Nephron (organoid): ENCODE data around the gene ST8SIA5.

ENCODE experiments used
- H3K27ac Mint-ChIP-seq, 3 experiments: 2 replicates each; pipeline ENCODE4 v1.8.0; 2020; ENCODE audit warnings: mixed read lengths in 3 of 3, mild to moderate bottlenecking in 2 of 3, moderate library complexity in 1 of 3
- H3K27me3 Mint-ChIP-seq: 2 replicates; pipeline ENCODE4 v1.8.0; 2021; ENCODE audit warnings: low read depth, mild to moderate bottlenecking, moderate library complexity, mixed read lengths
- H3K36me3 Mint-ChIP-seq: 2 replicates; pipeline ENCODE4 v1.8.0; 2020; ENCODE audit warnings: low read depth, mixed read lengths
- H3K4me1 Mint-ChIP-seq: 2 replicates; pipeline ENCODE4 v1.8.0; 2020; ENCODE audit warnings: mixed read lengths
- H3K4me3 Mint-ChIP-seq, 3 experiments: 2 replicates each; pipeline ENCODE4 v1.8.0; 2020; ENCODE audit warnings: mild to moderate bottlenecking in 3 of 3, mixed read lengths in 3 of 3, moderate library complexity in 2 of 3
- H3K9me3 Mint-ChIP-seq: 2 replicates; pipeline ENCODE4 v1.8.0; 2020; ENCODE audit warnings: mixed read lengths
- CTCF ChIP-seq, 3 experiments: fragments of 200-600 bp; sonication (generic); IDR thresholded peaks; one replicate each; pipeline ENCODE4 v1.5.0; 2021; ENCODE audit warnings: antibody characterized with exemption in 3 of 3; ENCODE audit not compliant: unreplicated experiment in 3 of 3

ST8SIA5 gene

GRCh38 chr18:46754188-46754587 lies 2.7 kb downstream of the ST8SIA5 start:
- Mint-ChIP-seq H3K27me3 (peaks cover 68% of the 10 kb centered on the region), H3K27ac (no peak overlapping the region), H3K4me3 (peak overlapping the region in 1 of 3 experiments; percentile 79), H3K36me3 (no peaks in the 10 kb centered on the region), H3K9me3 (no peaks in the 10 kb centered on the region), H3K4me1 (peaks cover 27% of the 10 kb centered on the region)
- no peak for TF ChIP-seq CTCF (IDR thresholded peaks at IDR 0.05; ENCODE audit: unreplicated experiment in 3 of 3)

GRCh38 chr18:46751882-46752281 lies 5.0 kb downstream of the ST8SIA5 start:
- no peaks in the 10 kb centered on the region for H3K9me3 Mint-ChIP-seq

GRCh38 chr18:46750626-46751025 lies 6.2 kb downstream of the ST8SIA5 start:
- Mint-ChIP-seq H3K27me3 (peaks cover 43% of the 10 kb centered on the region), H3K4me3 (no peak overlapping the region), H3K9me3 (peaks cover 5% of the 10 kb centered on the region), H3K36me3 (no peaks in the 10 kb centered on the region), H3K4me1 (peaks cover 8% of the 10 kb centered on the region), H3K27ac (no peak overlapping the region)
- TF ChIP-seq CTCF (IDR thresholded peaks at IDR 0.05; ENCODE audit: unreplicated experiment in 3 of 3), result no peak

More at GRCh38 chr18:46751882-46752281, 5.0 kb downstream of the ST8SIA5 start:
- no peaks in the 10 kb centered on the region for H3K36me3 Mint-ChIP-seq
- TF ChIP-seq CTCF (IDR thresholded peaks at IDR 0.05; ENCODE audit: unreplicated experiment in 3 of 3), result no peak
- H3K27me3 Mint-ChIP-seq, result peaks cover 48% of the 10 kb centered on the region
- no peak overlapping the region for H3K4me3 Mint-ChIP-seq
- H3K4me1 Mint-ChIP-seq, result peaks cover 14% of the 10 kb centered on the region
- no peak overlapping the region for H3K27ac Mint-ChIP-seq

- H3K9me3 Mint-ChIP-seq, result peaks cover 17% of the 10 kb centered on the region
- H3K4me1 Mint-ChIP-seq, result no peaks in the 10 kb centered on the region
- no peak overlapping the region for H3K4me3 Mint-ChIP-seq
- no peak overlapping the region for H3K27ac Mint-ChIP-seq
- H3K36me3 Mint-ChIP-seq, result no peaks in the 10 kb centered on the region
- TF ChIP-seq CTCF (IDR thresholded peaks at IDR 0.05; ENCODE audit: unreplicated experiment in 3 of 3), result no peak
- peaks cover 35% of the 10 kb centered on the region for H3K27me3 Mint-ChIP-seq
Observed at GRCh38 chr18:46748466-46748865, 8.4 kb downstream of the ST8SIA5 start.

GRCh38 chr18:46740046-46740445 lies 16.8 kb downstream of the ST8SIA5 start:
- Mint-ChIP-seq H3K27me3 (peaks cover 17% of the 10 kb centered on the region), H3K27ac (no peak overlapping the region), H3K36me3 (no peaks in the 10 kb centered on the region), H3K4me3 (no peak overlapping the region), H3K9me3 (peaks cover 30% of the 10 kb centered on the region), H3K4me1 (no peaks in the 10 kb centered on the region)
- TF ChIP-seq CTCF (IDR thresholded peaks at IDR 0.05; ENCODE audit: unreplicated experiment in 3 of 3), result no peak

- H3K4me1 Mint-ChIP-seq, result no peaks in the 10 kb centered on the region
- H3K4me3 Mint-ChIP-seq, result no peak overlapping the region
- TF ChIP-seq CTCF (IDR thresholded peaks at IDR 0.05; ENCODE audit: unreplicated experiment in 3 of 3), result no peak
- no peaks in the 10 kb centered on the region for H3K36me3 Mint-ChIP-seq
- no peak overlapping the region for H3K27ac Mint-ChIP-seq
- peaks cover 19% of the 10 kb centered on the region for H3K9me3 Mint-ChIP-seq
- H3K27me3 Mint-ChIP-seq, result peaks cover 7% of the 10 kb centered on the region
Observed at GRCh38 chr18:46738491-46738890, 18.4 kb downstream of the ST8SIA5 start.
